HG03460 (cell line): ENCODE data around the gene NECAB3.
"Not testable (repeated sequence)": the region's sequence is repeated elsewhere in the genome, so short reads cannot be mapped to it uniquely, and the experiment has no call there.

Experiments
- ATAC-seq: cut with Tn5 transposase; IDR thresholded peaks from one replicate; pipeline ENCODE4 v1.9.1; 2021; ENCODE audit not compliant: unreplicated experiment

Gene NECAB3

DNA sequence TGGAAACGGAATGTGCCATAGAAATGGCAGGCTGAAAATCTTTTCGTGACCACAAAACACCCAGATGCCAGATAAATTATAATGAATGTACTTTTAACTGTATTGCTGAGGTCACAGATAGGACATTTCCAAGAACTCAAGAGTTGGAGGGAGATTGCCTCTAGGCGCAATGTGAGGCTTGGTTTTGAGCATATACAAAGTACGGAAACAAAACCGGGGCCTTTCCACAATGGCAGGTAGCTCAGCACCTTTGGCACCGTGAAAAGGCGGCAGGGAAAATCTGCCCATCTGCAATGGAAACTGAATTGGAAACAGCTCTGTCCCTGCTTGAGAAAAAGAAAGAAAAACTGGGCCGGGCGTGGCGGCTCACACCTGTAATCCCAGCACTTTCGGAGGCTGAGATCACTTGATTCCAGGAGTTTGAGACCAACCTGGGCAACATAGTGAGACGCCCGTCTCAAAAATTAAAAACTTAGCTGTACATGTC lies 22.6 kb downstream of the NECAB3 start:
- ATAC-seq: no peak

DNA sequence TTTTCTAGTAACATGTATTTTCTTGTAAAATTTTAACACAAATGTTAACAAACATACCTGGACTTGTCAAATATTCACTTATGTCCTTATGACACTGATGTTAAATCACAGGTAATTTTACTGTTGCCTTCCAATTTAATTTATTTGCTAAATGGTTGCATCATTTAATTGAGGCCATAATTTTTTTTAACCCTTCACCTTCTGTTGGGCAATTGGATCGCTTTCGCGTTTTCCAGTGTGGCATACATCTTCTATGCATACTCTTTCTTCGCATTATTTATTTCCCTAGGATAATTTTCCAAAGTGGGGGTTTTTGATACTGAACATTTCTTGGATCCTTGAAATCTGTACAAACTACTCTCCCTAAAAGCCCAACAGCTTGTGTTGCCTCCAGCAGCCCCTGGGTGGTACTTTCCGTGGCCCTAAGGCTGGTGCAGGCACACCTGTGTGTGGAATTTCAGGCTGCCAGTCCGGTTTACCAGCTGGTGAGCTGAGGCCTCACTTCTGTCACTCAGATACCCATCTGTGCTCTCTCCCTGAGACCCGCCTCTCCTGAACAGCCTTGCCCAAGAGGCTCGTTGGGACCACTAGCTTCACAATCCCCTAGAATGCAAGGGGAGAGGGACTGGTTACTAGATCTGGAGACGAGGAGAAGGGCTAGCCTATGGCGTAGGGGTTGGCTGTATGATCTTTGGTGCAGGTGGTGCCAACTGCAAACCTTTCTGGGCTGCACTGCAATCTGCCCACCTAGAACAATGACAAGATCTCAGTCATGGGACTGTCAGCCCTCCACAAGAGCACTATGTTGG lies 23.3 kb downstream of the NECAB3 start:
- no peak for ATAC-seq

DNA sequence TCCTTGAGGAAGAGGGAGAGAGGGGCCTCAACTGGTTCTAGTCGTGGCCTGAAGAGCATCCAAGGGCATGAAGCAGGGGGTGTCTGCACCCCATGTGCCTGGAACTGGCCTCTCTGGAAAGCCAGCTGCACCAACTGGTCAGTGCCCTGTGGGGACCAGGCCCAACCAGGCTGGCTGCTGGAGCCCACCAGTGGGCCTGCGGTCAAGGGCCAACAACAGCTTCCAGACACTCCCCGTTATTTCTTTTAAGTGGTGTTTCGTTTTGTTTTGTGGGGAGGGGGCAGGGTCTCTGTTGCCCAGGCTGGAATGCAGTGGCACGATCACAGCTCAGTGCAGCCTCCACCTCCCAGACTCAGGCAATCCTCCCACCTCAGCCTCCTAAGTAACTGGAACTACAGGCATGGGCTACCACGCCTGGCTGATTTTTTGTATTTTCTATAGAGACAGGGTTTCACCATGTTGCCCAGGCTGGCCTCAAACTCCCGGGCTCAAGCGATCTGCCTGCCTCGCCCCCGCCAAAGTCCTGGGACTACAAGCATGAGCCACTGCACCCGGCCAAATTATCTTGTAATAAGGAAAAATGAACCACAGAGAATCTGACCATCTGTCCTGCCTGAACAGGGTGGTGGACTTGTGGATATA lies 24.0 kb downstream of the NECAB3 start:
- ATAC-seq: no peak

DNA sequence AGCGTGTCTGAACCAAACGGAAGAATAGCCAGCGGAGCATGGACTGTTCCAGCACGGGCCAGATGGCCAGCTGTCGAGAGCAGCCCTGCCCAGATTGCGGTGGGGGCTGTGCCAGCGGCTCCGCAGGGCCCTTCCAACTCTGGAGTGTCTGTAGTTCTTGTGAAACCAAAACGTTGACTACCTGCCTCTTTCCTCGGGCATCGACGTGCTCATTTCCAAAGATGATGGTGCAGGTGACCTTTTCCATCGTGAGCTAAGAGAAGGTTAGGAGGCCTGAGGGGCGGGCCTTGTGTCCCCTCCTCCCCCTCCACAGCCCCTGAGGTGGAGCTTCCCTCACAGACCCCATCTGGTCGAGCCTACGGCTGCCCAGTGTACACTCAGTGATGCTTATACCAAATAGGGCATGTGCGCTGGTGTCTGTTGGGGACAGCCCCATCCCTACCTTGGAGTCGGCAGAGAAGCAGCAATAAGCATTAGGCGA lies 25.0 kb downstream of the NECAB3 start:
- ATAC-seq: no peak

DNA sequence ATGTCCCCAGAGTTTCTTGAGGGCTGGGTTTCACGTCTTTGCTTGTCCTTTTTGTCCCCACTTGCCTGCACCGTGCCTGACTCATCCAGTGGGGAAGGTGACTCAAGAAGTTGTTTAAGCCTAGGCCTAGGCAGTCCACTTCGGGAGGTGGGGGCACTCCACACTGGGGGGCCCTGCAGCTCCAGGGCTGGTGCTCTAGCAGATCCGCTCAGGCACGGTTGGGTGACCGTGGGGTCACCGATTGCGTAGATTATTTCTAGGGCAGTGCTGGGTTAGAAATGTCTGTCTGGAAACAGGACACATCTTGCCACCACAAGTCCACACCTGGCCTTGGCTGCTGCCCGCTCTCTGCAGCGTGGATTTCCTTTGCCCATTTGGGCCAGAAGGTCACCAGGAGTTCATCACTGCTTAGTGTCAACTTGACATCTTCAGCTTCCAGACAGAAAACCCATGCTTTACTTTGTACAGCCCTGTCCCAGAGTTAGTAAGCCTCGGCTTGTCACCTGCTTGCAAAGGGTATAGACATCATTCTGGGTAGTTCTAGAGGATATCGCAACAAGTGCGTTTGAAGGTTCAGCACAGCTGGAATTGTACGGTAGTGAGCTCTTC lies 25.7 kb downstream of the NECAB3 start:
- ATAC-seq: no peak

DNA sequence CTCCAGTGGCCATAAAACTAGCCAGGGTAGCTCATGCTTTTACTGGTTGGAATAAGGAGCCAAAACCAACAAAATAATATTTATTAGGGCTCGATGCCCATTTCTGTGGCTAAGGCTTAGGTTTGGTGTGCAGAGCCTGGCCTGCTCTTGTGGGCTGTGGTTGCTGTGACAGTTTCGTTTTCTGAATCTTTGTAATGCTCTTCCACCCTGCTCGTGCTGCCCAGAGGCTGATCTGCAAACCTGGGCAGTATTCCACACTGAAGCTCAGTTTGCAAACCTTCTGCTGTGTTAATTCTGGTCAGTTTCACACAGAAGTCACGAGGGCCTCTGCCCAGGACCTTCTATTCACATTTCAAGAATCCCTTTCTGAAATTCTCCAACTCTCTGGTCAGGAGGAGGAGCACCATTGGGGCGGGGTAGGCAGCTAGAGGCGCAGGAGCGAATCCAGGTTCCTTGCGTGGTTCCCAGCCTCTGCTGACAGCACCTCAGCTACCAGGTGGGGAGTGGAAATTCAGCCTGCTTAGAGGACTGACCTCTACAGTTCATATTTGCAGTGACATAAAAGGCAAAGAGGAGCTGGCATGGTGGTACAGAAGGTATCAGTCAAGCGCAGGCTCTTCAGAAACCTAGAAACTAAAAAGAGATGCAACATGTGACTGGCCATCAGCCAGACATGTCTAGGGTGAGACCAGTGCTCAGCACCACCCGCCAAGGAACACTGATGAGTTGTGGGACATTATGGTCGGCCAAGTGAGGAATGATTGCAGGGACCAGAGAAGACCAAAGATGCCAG lies 26.4 kb downstream of the NECAB3 start:
- ATAC-seq: no peak

DNA sequence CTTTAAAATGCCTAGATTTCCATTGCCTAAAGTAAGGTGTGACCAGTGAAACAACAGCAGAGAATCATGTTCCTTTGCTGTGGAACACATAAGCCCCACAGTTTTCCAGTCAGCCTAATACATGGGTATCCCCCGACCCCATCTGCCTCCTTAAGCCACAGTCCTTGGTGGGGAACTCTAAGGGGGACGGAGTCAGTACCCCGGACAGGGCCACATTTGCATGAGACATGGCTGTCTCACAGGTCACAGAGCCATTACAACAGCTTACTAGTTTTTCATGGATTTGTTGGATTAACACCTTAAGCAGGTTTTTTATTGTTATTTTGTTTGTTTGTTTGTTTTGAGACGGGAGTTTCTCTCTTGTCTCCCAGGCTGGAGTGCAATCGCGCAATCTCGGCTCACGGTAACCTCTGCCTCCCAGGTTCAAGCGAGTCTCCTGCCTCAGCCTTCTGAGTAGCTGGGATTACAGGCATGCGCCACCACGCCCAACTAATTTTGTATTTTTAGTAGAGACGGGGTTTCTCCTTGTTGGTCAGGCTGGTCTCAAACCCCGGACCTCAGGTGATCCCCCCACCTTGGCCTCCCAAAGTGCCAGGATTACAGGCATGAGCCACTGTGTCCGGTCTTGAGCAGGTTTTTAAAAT lies 27.1 kb downstream of the NECAB3 start:
- not testable (repeated sequence) for ATAC-seq

DNA sequence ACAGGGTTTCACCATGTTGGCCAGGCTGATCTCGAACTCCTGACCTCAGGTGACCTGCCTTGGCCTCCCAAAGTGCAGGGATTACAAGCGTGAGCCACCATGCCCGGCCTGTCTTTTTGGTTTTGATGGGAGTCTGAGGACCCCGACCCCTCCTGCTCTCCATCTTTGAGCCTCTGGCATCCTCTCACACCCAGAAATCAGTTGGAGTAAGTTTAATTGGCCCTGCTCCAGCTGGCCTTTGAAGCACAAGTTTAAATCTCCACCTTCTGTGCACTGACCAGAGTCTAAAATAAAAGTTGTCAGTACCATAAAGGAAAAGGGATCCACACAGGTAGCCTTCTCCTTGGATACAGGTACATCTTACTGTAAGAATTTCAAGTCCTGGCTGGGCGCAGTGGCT lies 28.0 kb downstream of the NECAB3 start:
- no peak for ATAC-seq

DNA sequence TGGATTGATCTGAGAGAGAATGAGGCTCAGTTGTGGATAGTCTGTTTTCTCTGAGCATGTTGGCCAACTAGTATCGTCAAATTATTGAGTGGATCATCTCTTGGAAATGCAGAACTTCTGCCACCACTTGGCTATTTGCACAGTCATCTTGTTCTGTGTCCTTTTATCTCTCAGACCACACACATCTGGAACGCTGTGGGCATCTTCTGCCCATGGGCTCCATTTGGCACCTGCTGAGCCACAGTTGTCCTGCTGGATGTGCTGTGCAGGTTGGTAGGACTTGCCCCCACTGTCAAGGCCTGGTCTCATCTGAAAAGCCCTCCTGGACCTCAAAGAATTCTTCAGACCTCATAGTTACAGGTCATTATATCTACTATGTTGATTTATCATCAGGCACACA lies 28.8 kb downstream of the NECAB3 start:
- no peak for ATAC-seq

DNA sequence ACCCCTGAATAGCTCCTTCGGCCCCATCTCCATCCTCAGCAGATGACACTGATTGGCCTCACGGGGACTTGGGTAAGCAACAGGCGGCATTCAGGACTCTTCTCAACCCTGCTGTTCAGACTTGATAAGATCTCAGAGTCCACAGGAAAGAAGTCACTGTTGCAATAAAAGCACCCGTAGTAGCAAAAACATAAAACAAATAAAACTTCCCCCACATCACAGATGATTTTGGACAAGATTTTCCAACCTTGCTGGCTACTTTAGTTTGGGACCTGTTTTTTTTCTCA lies 29.2 kb downstream of the NECAB3 start:
- ATAC-seq: no peak

DNA sequence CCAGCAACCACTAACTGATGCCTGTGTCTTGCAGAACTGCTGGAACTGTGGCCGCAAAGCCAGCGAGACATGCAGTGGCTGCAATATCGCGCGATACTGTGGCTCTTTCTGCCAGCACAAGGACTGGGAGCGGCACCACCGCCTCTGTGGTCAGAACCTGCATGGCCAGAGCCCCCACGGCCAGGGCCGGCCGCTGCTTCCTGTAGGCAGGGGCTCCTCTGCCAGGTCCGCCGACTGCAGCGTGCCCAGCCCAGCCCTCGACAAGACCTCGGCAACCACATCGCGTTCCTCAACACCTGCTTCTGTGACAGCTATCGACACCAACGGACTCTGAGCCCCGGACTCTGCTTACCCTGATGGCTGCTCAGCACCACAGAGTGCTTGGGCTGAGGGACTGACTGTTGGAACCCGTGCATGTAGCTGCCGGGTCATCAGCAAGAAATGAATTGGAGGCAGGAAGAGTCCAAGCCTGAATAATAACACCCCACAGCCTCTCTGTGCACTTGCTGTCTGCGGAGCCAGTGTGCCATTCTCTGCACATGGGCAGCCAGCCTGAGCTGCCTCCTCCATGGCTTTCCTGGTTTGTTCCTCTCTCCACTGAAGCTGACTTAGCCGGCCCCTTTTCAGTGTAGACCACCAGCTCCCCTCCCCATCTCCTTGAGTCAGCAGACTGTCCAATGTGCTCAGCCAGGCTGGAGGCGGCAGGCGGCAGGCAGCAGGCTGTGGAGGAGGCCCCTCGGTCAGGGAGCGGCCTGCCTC lies 29.7 kb downstream of the NECAB3 start:
- no peak for ATAC-seq

DNA sequence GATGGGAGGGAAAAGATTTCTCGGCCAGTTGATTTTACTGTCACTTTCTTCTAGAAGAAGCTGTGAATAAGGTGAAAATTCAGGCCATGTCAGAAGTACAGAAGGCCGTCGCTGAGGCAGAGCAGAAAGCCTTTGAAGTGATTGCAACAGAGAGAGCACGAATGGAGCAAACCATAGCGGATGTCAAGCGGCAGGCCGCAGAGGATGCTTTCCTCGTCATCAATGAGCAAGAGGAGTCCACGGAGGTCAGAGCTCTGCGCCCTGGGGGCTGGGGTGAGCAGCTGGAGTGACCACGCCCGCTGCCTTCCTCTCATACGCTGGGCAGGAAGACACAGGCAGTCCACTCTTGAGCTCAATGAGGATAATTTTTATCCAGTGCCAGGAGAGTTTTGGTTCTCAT lies 33.9 kb downstream of the NECAB3 start:
- no peak for ATAC-seq

DNA sequence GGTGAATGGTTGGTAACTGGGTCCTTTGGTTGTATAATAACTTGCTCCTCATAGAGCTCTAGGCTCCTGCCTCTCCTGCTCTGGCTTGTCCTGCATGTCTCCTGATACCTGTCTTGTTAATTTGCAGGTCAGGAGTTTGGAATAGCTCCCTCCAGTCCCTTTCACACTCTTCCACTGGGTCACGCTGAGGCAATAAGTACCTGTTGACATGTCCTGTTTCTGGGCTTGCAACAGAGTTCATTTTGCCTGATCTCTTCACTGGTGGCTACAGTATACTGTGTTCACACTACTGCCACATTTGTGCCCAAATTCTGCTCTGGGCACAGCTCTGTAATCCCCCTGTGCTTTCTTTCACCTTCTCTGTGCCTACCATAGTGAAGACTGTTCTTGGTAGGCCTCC lies 37.5 kb downstream of the NECAB3 start:
- no peak for ATAC-seq

DNA sequence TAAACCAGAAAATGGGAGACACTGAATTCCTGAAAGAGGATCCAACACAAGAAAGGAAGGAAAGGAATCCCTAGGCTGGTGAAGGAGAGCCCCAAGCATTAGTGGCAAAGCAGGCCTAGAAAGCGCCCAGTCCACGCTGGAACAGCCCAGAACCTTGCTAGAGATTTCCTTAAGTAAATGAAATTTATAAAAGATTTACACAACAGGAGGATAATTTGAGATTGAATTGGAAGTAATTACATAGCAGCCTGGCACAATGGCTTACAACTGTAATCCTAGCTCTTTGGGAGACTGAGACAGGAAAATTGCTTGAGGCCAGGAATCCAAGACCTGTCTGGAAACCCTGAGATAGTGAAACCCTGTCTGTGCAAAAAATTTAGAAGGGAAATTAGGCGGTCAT lies 38.9 kb downstream of the NECAB3 start:
- ATAC-seq: no peak

DNA sequence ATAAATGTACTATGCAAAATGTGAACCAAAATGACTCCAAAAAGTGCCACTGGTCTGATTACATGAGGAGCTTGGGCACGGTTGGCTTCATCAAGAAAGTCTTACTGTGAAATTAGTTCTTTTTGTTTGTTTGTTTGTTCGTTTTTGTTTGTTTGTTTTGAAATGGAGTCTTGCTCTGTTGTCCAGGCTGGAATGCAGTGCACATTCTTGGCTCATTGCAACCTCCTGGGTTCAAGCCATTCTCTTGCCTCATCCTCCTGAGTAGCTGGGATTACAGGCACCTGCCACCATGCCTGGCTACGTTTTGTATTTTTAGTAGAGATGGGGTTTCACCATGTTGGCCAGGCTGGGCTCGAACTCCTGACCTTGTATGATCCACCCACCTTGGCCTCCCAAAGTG lies 42.3 kb downstream of the NECAB3 start:
- not testable (repeated sequence) for ATAC-seq

DNA sequence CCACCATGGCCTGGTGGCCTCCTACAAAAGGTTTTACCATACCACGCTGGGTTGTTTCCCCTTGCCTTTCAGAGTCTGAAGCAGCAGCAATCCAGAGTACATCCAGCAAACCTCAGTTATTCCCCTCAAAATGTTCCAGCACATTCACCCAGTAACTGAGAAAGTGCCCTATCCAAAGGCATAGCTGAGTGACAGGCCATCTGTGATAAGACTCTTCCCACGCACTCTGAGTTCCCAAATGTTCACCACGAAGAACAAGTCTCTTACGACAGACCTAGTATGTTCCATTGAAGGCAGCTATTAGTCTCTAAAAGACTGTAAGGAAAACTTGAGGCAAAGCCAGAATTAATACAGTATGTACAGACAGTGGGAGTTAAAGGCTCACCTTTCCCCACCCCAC lies 43.7 kb downstream of the NECAB3 start:
- ATAC-seq: no peak

DNA sequence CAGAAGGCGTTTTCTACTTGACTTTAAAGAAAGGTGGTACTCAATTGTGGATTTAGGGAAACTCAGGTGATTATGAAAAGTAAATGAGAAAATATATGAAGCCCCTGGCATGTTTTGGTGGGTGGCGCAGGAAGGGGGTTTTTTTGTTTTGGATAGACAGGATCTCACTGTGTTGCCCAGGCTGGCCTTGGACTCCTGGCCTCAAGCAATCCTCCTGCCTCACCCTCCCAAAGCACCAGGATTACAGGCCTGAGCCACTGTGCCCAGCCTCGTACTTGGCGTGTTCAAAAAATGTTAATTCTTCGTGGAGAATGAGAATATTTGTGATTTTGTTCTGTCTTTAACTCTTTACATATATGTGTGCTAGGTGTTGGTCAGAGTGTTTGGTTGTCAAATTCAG lies 44.2 kb downstream of the NECAB3 start:
- no peak for ATAC-seq

DNA sequence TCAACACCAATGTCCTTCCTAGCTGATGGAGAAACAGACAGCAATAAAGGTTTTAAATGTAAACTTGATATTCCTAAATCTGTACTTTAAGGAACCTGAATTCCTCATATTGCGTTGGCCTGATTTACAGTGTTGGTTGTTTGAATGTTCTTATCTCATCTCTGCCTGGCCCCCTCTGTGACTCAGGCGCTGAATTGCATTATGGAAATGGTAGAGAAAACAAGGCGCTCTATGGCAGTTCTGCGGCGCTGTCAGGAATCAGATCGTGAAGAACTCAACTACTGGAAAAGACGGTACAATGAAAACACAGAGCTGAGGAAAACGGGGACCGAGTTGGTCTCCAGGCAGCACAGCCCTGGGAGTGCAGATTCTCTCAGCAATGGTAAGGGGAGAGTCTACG lies 44.7 kb downstream of the NECAB3 start:
- no peak for ATAC-seq

DNA sequence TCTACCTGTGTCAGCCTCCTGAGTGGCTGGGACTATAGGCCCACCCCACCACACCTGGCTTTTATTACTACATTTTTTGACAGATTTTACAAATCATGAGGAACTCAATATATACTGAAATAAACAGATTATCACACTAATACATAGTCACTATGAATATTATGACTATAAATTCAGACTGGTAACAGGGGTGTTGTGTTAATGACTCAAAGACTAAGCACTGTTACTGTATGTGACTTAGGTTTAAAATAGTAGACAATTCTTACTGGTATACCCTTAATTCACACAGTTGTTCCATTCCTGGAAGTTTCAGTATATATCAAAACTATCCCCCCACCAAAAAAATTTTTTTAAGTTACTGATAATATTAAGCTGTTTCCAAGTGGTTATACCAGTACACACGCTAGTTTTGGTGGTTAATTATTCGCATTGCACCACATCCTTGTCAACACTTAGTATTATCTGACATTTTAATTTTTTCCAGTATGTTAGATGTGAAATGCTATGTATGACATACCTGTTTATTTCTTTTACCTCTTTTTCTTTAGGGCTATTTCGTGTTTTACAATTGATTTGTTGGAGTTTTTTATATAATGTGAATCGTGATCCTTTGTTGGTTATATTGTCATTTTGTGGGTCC lies 46.5 kb downstream of the NECAB3 start:
- ATAC-seq: no peak

DNA sequence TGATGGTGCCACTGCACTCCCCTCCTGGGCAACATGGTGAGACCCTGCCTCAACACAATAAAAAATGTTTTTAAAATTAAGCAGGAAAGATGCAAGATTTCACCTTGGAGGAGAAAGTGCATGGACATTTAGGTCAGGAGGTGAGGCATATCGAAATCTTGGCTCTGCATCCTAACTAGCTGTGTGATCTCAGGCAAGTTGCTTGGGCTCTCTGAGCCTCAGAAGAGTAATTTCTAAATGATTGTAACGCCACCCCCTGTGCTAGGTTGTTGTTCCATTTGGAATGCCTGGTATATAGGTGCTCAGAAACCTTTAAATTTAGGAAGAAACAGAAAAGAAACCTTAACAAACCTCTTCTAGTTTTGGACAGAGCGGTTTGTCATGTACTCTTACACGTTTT lies 48.0 kb downstream of the NECAB3 start:
- no peak for ATAC-seq
